Measurements from ENCODE around the gene RPTOR.

The RPTOR gene

GRCh38 chr17:80598813-80599545 lies 54.3 kb downstream of the RPTOR start:
- H2AFZ ChIP-seq (ENCODE audit: low read depth, low read length) = no peak overlapping the region
- H3K9me3 ChIP-seq (ENCODE audit: insufficient read depth, low read length) = no peaks in the 10 kb centered on the region
- H3K4me1 ChIP-seq (ENCODE audit: low read length) = no peaks in the 10 kb centered on the region
- H3K27ac ChIP-seq (ENCODE audit: low read length) = no peak overlapping the region
- no peak for TF ChIP-seq CTCF (IDR thresholded peaks at IDR 0.05; ENCODE audit: low read depth, low read length)
- TF ChIP-seq EZH2phosphoT487 (IDR thresholded peaks at IDR 0.05; ENCODE audit: low read depth) = no peak
- peaks cover 62% of the 10 kb centered on the region for H4K20me1 ChIP-seq (ENCODE audit: insufficient read depth, low read length)
- H3K79me2 ChIP-seq (ENCODE audit: low read length) = peaks cover 81% of the 10 kb centered on the region
- H3K27me3 ChIP-seq (ENCODE audit: low read depth, low read length) = no peaks in the 10 kb centered on the region
- H3K4me2 ChIP-seq (ENCODE audit: low read length) = no peak overlapping the region
- H3K9ac ChIP-seq (ENCODE audit: low read length) = no peak overlapping the region
- no peak overlapping the region for H3K4me3 ChIP-seq (ENCODE audit: low read length)
- H3K36me3 ChIP-seq (replicated peaks; ENCODE audit: low read depth, low read length) = no peaks in the 10 kb centered on the region

GRCh38 chr17:80599546-80600305 lies 55.1 kb downstream of the RPTOR start:
- H2AFZ ChIP-seq (ENCODE audit: low read depth, low read length) = no peak overlapping the region
- no peaks in the 10 kb centered on the region for H3K4me1 ChIP-seq (ENCODE audit: low read length)
- H3K4me2 ChIP-seq (ENCODE audit: low read length) = no peak overlapping the region
- peaks cover 57% of the 10 kb centered on the region for H4K20me1 ChIP-seq (ENCODE audit: insufficient read depth, low read length)
- H3K4me3 ChIP-seq (ENCODE audit: low read length) = no peak overlapping the region
- H3K79me2 ChIP-seq (ENCODE audit: low read length) = peaks cover 81% of the 10 kb centered on the region
- H3K27ac ChIP-seq (ENCODE audit: low read length) = no peak overlapping the region
- H3K9ac ChIP-seq (ENCODE audit: low read length) = no peak overlapping the region
- no peaks in the 10 kb centered on the region for H3K9me3 ChIP-seq (ENCODE audit: insufficient read depth, low read length)
- TF ChIP-seq EZH2phosphoT487 (IDR thresholded peaks at IDR 0.05; ENCODE audit: low read depth) (no peak), CTCF (IDR thresholded peaks at IDR 0.05; ENCODE audit: low read depth, low read length) (no peak)
- no peaks in the 10 kb centered on the region for H3K36me3 ChIP-seq (replicated peaks; ENCODE audit: low read depth, low read length)
- no peaks in the 10 kb centered on the region for H3K27me3 ChIP-seq (ENCODE audit: low read depth, low read length)

GRCh38 chr17:80601146-80601545 lies 56.5 kb downstream of the RPTOR start:
- H3K79me2 ChIP-seq (ENCODE audit: low read length) = peaks cover 83% of the 10 kb centered on the region
- H3K9ac ChIP-seq (ENCODE audit: low read length) = no peak overlapping the region
- H3K4me2 ChIP-seq (ENCODE audit: low read length) = no peak overlapping the region
- peaks cover 9% of the 10 kb centered on the region for H3K4me1 ChIP-seq (ENCODE audit: low read length)
- H3K27me3 ChIP-seq (ENCODE audit: low read depth, low read length) = no peaks in the 10 kb centered on the region
- no peak overlapping the region for H2AFZ ChIP-seq (ENCODE audit: low read depth, low read length)
- H3K4me3 ChIP-seq (ENCODE audit: low read length) = no peak overlapping the region
- H3K36me3 ChIP-seq (replicated peaks; ENCODE audit: low read depth, low read length) = no peaks in the 10 kb centered on the region
- H4K20me1 ChIP-seq (ENCODE audit: insufficient read depth, low read length) = peaks cover 57% of the 10 kb centered on the region
- TF ChIP-seq EZH2phosphoT487 (IDR thresholded peaks at IDR 0.05; ENCODE audit: low read depth) = no peak
- TF ChIP-seq CTCF (IDR thresholded peaks at IDR 0.05; ENCODE audit: low read depth, low read length) = no peak
- no peak overlapping the region for H3K27ac ChIP-seq (ENCODE audit: low read length)
- peaks cover 5% of the 10 kb centered on the region; the same call in 1 of the 2 replicates for H3K9me3 ChIP-seq (ENCODE audit: insufficient read depth, low read length)

- H2AFZ ChIP-seq (ENCODE audit: low read depth, low read length) = no peak overlapping the region
- no peak overlapping the region for H3K4me3 ChIP-seq (ENCODE audit: low read length)
- H3K27me3 ChIP-seq (ENCODE audit: low read depth, low read length) = no peaks in the 10 kb centered on the region
- no peak for TF ChIP-seq CTCF (IDR thresholded peaks at IDR 0.05; ENCODE audit: low read depth, low read length)
- no peak for TF ChIP-seq EZH2phosphoT487 (IDR thresholded peaks at IDR 0.05; ENCODE audit: low read depth)
- H3K4me1 ChIP-seq (ENCODE audit: low read length) = peaks cover 9% of the 10 kb centered on the region
- H3K79me2 ChIP-seq (ENCODE audit: low read length) = peaks cover 81% of the 10 kb centered on the region
- no peak overlapping the region for H3K27ac ChIP-seq (ENCODE audit: low read length)
- H4K20me1 ChIP-seq (ENCODE audit: insufficient read depth, low read length) = peaks cover 53% of the 10 kb centered on the region
- no peak overlapping the region for H3K4me2 ChIP-seq (ENCODE audit: low read length)
- H3K36me3 ChIP-seq (replicated peaks; ENCODE audit: low read depth, low read length) = no peaks in the 10 kb centered on the region
- no peak overlapping the region for H3K9ac ChIP-seq (ENCODE audit: low read length)
- H3K9me3 ChIP-seq (ENCODE audit: insufficient read depth, low read length) = peaks cover 5% of the 10 kb centered on the region; the same call in 1 of the 2 replicates
These were observed 58.8 kb downstream of the RPTOR start for GRCh38 chr17:80603396-80603795.
